ENCODE measurements around the gene PTPRU.

GRCh38 chr1:29272147-29272907, 36.0 kb downstream of the PTPRU start:
- TF ChIP-seq POLR2AphosphoS5 (IDR thresholded peaks at IDR 0.05) (no peak), CTCF (IDR thresholded peaks at IDR 0.05) (no peak), POLR2A (IDR thresholded peaks at IDR 0.05) (no peak), EP300 (IDR thresholded peaks at IDR 0.05; ENCODE audit: low read depth) (no peak)

Data from transverse colon (tissue), 4 donors.